ENCODE results near the gene GALNT2. TPM values are rescaled to one million over a fixed set of nuclear protein-coding genes. Genes with fewer than 3 reads are reported as not detected.

The GALNT2 gene
- total RNA-seq, 1 donor from 2014 or later = 36.0 TPM

DNA sequence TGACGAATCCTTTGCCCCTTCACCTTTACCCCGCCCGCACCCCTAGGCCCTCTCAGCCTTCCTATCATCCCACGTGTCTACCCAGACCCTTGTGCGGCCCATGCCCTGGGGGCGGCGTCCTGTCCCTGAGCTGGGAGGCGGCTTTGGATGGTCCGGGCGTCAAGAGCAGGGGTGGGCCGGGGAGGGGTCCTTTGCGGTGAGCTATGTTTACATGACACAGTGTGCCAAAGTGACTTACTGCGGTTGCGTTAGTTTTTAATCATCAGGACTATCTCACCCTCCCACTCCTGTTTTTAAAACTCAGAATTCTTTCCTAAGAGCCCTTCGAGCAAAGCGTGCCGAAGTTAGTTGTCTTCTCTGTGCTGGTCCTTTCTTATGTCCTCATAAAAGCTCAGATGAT is 214.5 kb downstream of the GALNT2 start:
- H3K27ac ChIP-seq (ENCODE audit: low read depth, low read length) = no peak overlapping the region

DNA sequence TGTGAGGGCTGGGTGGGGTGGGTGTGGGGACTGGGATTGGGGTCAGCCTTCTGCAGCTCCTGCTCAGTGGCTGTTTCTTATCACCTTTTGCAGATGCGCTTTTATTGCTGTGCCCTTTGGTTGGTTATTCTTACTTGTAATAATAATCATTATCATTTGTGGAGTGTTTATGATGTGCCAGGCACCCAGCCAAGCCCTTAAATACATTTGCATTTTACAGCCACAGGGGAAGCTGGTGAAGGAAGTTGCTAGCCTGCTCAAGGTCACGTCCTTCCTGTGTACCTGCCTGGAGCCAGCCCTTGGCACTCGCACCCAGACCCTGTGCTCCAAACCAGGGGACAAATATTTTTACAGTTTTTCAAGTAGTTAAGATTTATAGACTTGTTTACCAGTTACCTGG is 215.1 kb downstream of the GALNT2 start:
- no peaks in the 10 kb centered on the region for H3K27me3 ChIP-seq (ENCODE audit: control insufficient read depth in 3 of 3, insufficient read depth in 3 of 3, low read length in 3 of 3)
- no peak overlapping the region for H3K4me3 ChIP-seq (ENCODE audit: low read length in 3 of 3)
- H3K27ac ChIP-seq (ENCODE audit: low read depth, low read length) = no peak overlapping the region
- no peak overlapping the region for H3K9ac ChIP-seq (ENCODE audit: low read depth in 1 of 3, low read length in 3 of 3)
- peaks cover 14 to 31% (median 30%) of the 10 kb centered on the region in 3 donors for H3K36me3 ChIP-seq (ENCODE audit: control insufficient read depth in 3 of 3, insufficient read depth in 3 of 3, low read length in 3 of 3)
- H3K4me1 ChIP-seq (ENCODE audit: control insufficient read depth in 3 of 3, insufficient read depth in 3 of 3, low read length in 3 of 3) = peaks cover 5 to 8% (median 7%) of the 10 kb centered on the region in 3 donors
- H3K9me3 ChIP-seq (ENCODE audit: control insufficient read depth in 3 of 3, low read length in 3 of 3) = no peaks in the 10 kb centered on the region

More for the DNA sequence above, 214.5 kb downstream of the GALNT2 start:
- H3K9me3 ChIP-seq (ENCODE audit: control insufficient read depth in 3 of 3, low read length in 3 of 3) = no peaks in the 10 kb centered on the region
- peaks cover 17 to 36% (median 34%) of the 10 kb centered on the region in 3 donors for H3K36me3 ChIP-seq (ENCODE audit: control insufficient read depth in 3 of 3, insufficient read depth in 3 of 3, low read length in 3 of 3)
- peaks cover 5 to 8% (median 7%) of the 10 kb centered on the region in 3 donors for H3K4me1 ChIP-seq (ENCODE audit: control insufficient read depth in 3 of 3, insufficient read depth in 3 of 3, low read length in 3 of 3)
- no peak overlapping the region for H3K9ac ChIP-seq (ENCODE audit: low read depth in 1 of 3, low read length in 3 of 3)
- H3K27me3 ChIP-seq (ENCODE audit: control insufficient read depth in 3 of 3, insufficient read depth in 3 of 3, low read length in 3 of 3) = no peaks in the 10 kb centered on the region
- no peak overlapping the region for H3K4me3 ChIP-seq (ENCODE audit: low read length in 3 of 3)

DNA sequence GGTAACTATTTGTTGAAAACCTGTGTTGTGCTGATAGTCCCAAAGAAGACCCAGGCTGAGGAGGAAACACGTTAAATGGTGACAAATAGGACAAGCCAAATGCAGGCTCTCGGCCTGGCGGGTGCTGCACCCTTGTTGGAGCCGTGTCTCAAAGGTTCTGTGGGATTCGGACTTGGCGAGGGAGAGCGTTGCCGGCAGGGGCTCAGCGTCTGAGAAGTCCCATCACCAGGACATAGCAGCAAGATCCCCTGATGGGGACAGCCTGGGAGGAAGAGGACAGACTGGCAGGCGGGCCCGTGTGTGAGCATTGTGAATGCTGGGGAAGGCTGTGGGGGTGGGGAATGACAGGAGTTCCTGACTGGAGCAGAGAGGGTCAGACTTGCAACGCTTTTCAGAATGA is 216.6 kb downstream of the GALNT2 start:
- H3K9ac ChIP-seq (ENCODE audit: low read depth in 1 of 3, low read length in 3 of 3) = no peak overlapping the region
- peaks cover 12 to 23% (median 22%) of the 10 kb centered on the region in 3 donors for H3K36me3 ChIP-seq (ENCODE audit: control insufficient read depth in 3 of 3, insufficient read depth in 3 of 3, low read length in 3 of 3)
- peaks cover 5 to 8% (median 7%) of the 10 kb centered on the region in 3 donors for H3K4me1 ChIP-seq (ENCODE audit: control insufficient read depth in 3 of 3, insufficient read depth in 3 of 3, low read length in 3 of 3)
- no peak overlapping the region for H3K27ac ChIP-seq (ENCODE audit: low read depth, low read length)
- no peak overlapping the region for H3K4me3 ChIP-seq (ENCODE audit: low read length in 3 of 3)
- H3K27me3 ChIP-seq (ENCODE audit: control insufficient read depth in 3 of 3, insufficient read depth in 3 of 3, low read length in 3 of 3) = peaks cover 0 to 5% (median 0%) of the 10 kb centered on the region in 3 donors
- no peaks in the 10 kb centered on the region for H3K9me3 ChIP-seq (ENCODE audit: control insufficient read depth in 3 of 3, low read length in 3 of 3)

DNA sequence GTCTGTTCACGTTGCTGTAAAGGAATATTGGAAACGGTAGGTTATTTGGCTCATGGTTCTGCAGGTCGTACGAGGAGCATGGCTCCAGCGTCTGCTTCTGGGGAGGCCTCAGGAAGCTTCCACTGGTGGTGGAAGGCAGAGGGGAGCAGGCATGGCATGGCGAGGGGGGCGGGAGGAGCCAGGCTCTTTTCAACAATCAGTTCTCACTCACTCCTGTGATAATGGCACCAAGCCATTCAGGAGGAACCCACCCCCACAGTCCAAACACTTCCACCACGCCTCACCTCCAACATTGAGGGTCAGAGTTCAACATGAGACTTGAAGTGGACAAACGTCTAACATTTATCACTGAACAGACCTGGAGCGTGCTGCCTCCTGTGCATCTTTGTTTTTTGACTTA is 217.9 kb downstream of the GALNT2 start:
- Histone ChIP-seq H3K27ac (ENCODE audit: low read depth, low read length) (no peak overlapping the region), H3K9me3 (ENCODE audit: control insufficient read depth in 3 of 3, low read length in 3 of 3) (no peaks in the 10 kb centered on the region), H3K36me3 (ENCODE audit: control insufficient read depth in 3 of 3, insufficient read depth in 3 of 3, low read length in 3 of 3) (peaks cover 6 to 11% (median 11%) of the 10 kb centered on the region in 3 donors), H3K4me3 (ENCODE audit: low read length in 3 of 3) (no peak overlapping the region), H3K4me1 (ENCODE audit: control insufficient read depth in 3 of 3, insufficient read depth in 3 of 3, low read length in 3 of 3) (peaks cover 5 to 8% (median 7%) of the 10 kb centered on the region in 3 donors), H3K27me3 (ENCODE audit: control insufficient read depth in 3 of 3, insufficient read depth in 3 of 3, low read length in 3 of 3) (peaks cover 0 to 5% (median 0%) of the 10 kb centered on the region in 3 donors), H3K9ac (ENCODE audit: low read depth in 1 of 3, low read length in 3 of 3) (no peak overlapping the region)

DNA sequence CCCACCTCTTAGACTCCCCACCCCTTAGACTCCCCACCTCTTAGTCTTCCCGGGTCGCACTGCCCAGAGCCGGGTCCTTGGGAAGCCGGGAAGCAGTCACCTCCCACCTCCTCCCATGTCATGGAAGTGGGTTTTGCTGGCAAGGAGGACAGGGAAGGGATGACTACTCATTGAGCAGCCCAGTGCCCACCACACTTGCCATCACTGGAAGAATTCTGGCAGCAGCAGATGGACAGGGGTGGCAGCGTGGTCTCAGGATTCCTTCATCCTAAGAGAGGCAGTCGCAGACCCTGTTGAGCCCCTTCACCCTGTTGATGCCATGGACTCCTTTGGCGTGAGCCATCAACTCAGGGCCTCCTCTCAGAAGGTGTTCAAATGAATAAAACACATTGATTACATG is 218.3 kb downstream of the GALNT2 start:
- Histone ChIP-seq H3K4me1 (ENCODE audit: control insufficient read depth in 3 of 3, insufficient read depth in 3 of 3, low read length in 3 of 3) (peaks cover 4 to 8% (median 5%) of the 10 kb centered on the region in 3 donors), H3K36me3 (ENCODE audit: control insufficient read depth in 3 of 3, insufficient read depth in 3 of 3, low read length in 3 of 3) (peaks cover 4 to 9% (median 7%) of the 10 kb centered on the region in 3 donors), H3K27ac (ENCODE audit: low read depth, low read length) (no peak overlapping the region), H3K27me3 (ENCODE audit: control insufficient read depth in 3 of 3, insufficient read depth in 3 of 3, low read length in 3 of 3) (peaks cover 0 to 5% (median 0%) of the 10 kb centered on the region in 3 donors), H3K9ac (ENCODE audit: low read depth in 1 of 3, low read length in 3 of 3) (no peak overlapping the region), H3K4me3 (ENCODE audit: low read length in 3 of 3) (no peak overlapping the region), H3K9me3 (ENCODE audit: control insufficient read depth in 3 of 3, low read length in 3 of 3) (no peaks in the 10 kb centered on the region)

DNA sequence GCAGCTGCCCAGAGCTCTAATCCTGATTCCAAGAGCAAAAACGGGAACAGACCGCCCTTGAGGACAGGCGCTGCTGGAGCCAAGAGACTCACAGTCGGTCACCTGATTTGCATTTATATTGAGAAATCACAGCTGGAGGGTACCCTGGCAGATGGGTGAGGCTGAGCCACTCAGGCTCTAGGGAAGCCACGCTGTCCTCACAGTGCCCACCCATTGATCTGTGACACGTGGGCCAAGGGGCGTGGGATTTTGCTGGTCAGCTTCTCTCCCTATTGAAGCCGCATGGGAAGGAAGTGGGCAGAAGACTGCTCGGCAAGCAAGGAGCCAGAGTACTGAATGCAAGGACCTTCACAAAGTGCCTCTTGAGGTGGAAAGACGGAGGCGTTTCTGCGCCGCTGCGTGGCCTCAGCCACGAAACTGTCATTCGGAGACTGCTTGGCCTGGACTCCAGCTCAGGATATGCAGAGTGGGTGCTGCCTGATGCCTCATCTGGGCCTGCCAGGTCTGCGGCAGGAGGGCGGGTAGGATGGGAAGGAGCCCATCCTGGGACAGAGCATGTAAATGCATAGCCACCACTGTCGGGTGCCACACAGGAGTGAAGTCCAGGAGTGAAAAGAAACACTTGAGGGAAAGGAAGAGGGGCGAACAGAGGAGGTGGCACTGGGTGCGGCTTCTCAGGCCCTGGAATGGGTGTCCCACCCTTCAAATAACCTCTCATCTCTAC is 219.3 kb downstream of the GALNT2 start:
- Histone ChIP-seq H3K27me3 (ENCODE audit: control insufficient read depth in 3 of 3, insufficient read depth in 3 of 3, low read length in 3 of 3) (peaks cover 0 to 5% (median 0%) of the 10 kb centered on the region in 3 donors), H3K4me3 (ENCODE audit: low read length in 3 of 3) (no peak overlapping the region), H3K9me3 (ENCODE audit: control insufficient read depth in 3 of 3, low read length in 3 of 3) (no peaks in the 10 kb centered on the region), H3K27ac (ENCODE audit: low read depth, low read length) (no peak overlapping the region), H3K36me3 (ENCODE audit: control insufficient read depth in 3 of 3, insufficient read depth in 3 of 3, low read length in 3 of 3) (peaks cover 0 to 3% (median 0%) of the 10 kb centered on the region in 3 donors), H3K9ac (ENCODE audit: low read depth in 1 of 3, low read length in 3 of 3) (no peak overlapping the region), H3K4me1 (ENCODE audit: control insufficient read depth in 3 of 3, insufficient read depth in 3 of 3, low read length in 3 of 3) (peaks cover 0 to 2% (median 0%) of the 10 kb centered on the region in 3 donors)

DNA sequence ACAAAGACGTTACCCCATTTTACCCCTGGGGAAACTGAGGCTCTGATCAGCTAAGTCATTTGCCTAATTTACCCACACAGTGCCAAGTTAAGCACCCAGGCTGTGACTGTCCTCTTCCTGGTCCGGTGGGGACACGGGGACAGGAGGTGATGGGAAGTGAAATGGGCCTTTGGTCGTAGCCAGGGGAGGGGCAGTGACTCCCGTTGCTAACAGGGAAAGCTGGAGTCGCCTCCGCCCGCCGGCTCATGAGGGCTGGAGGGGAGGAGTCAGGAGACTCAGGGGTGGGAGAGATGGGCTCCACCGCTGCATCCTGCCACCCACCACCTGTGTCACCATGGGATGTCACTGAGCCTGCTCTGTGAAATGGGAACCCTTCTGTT is 219.8 kb downstream of the GALNT2 start:
- Histone ChIP-seq H3K4me3 (ENCODE audit: low read length in 3 of 3) (no peak overlapping the region), H3K9me3 (ENCODE audit: control insufficient read depth in 3 of 3, low read length in 3 of 3) (no peaks in the 10 kb centered on the region), H3K36me3 (ENCODE audit: control insufficient read depth in 3 of 3, insufficient read depth in 3 of 3, low read length in 3 of 3) (peaks cover 0 to 3% (median 0%) of the 10 kb centered on the region in 3 donors), H3K4me1 (ENCODE audit: control insufficient read depth in 3 of 3, insufficient read depth in 3 of 3, low read length in 3 of 3) (peaks cover 0 to 2% (median 0%) of the 10 kb centered on the region in 3 donors), H3K27me3 (ENCODE audit: control insufficient read depth in 3 of 3, insufficient read depth in 3 of 3, low read length in 3 of 3) (peaks cover 0 to 5% (median 1%) of the 10 kb centered on the region in 3 donors), H3K27ac (ENCODE audit: low read depth, low read length) (no peak overlapping the region), H3K9ac (ENCODE audit: low read depth in 1 of 3, low read length in 3 of 3) (no peak overlapping the region)

DNA sequence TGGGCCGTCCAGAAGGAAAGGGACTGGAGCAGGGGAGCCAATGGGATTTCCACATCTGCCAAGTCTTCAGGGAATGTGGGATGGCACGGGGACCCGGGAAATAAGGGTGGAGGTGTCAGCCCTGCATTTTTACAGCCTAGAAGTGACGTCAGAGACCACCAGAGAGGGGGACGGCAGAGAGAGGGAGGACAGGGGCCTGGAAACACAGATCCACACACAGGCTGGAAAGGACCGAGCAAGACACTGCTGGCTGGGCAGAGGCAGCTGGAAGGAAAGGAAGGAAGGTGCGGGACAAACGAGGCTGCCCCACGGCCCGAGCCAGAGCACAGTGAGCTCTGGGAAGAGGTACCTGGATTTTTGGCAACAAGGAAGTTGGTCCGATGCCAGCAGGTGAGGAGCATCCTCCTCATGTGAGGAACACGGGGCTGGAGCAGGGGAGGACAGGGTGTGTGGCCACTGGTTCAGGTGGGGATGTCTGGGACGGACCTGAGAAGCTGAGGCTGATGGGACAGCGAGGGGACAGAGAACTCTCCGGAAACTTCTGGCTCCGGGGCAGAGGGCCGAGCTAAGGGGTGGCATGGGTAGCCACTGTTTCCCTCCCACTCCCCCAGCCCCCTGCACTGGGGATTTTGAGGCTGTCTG is 220.8 kb downstream of the GALNT2 start:
- Histone ChIP-seq H3K4me1 (ENCODE audit: control insufficient read depth in 3 of 3, insufficient read depth in 3 of 3, low read length in 3 of 3) (no peaks in the 10 kb centered on the region), H3K9ac (ENCODE audit: low read depth in 1 of 3, low read length in 3 of 3) (no peak overlapping the region), H3K9me3 (ENCODE audit: control insufficient read depth in 3 of 3, low read length in 3 of 3) (no peaks in the 10 kb centered on the region), H3K27me3 (ENCODE audit: control insufficient read depth in 3 of 3, insufficient read depth in 3 of 3, low read length in 3 of 3) (peaks cover 3 to 6% (median 5%) of the 10 kb centered on the region in 3 donors), H3K36me3 (ENCODE audit: control insufficient read depth in 3 of 3, insufficient read depth in 3 of 3, low read length in 3 of 3) (no peaks in the 10 kb centered on the region), H3K4me3 (ENCODE audit: low read length in 3 of 3) (no peak overlapping the region), H3K27ac (ENCODE audit: low read depth, low read length) (no peak overlapping the region)

DNA sequence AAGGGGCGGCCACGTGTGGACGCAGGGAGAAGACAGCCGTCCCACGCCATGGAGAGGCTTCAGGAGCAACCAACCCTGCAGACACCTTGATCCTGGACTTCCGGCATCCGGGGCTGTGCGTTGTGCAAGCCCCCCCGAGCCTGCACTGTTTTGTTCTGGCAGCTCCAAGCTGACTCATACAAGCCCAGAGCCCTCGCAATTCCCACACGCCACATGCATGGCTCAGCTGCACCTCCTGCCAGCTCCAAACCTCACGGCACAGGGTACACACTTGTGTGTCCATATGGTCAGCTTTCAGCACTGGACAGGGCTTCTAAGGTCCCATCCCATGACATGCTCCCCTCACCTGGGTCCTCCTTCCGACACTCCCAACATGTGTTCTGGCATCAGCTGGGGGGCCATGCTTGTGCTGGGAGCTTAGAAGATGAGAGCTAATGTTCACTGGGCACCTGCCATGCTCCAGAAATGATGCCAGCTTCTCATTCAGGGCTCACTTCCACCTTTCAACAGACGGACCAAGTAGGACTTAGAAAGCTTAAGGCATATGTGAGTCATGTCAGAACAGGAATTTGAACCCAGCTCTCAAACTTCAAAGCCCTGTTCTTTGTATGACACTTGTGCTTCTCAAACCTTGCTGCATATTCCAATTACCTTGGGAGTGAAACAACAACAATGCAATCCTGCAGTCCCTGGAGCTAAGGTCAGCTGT is 221.8 kb downstream of the GALNT2 start:
- no peak overlapping the region for H3K27ac ChIP-seq (ENCODE audit: low read depth, low read length)
- H3K36me3 ChIP-seq (ENCODE audit: control insufficient read depth in 3 of 3, insufficient read depth in 3 of 3, low read length in 3 of 3) = no peaks in the 10 kb centered on the region
- H3K4me3 ChIP-seq (ENCODE audit: low read length in 3 of 3) = no peak overlapping the region
- H3K9me3 ChIP-seq (ENCODE audit: control insufficient read depth in 3 of 3, low read length in 3 of 3) = no peaks in the 10 kb centered on the region
- no peak overlapping the region for H3K9ac ChIP-seq (ENCODE audit: low read depth in 1 of 3, low read length in 3 of 3)
- no peaks in the 10 kb centered on the region for H3K4me1 ChIP-seq (ENCODE audit: control insufficient read depth in 3 of 3, insufficient read depth in 3 of 3, low read length in 3 of 3)
- peaks cover 5 to 12% (median 11%) of the 10 kb centered on the region in 3 donors for H3K27me3 ChIP-seq (ENCODE audit: control insufficient read depth in 3 of 3, insufficient read depth in 3 of 3, low read length in 3 of 3)

DNA sequence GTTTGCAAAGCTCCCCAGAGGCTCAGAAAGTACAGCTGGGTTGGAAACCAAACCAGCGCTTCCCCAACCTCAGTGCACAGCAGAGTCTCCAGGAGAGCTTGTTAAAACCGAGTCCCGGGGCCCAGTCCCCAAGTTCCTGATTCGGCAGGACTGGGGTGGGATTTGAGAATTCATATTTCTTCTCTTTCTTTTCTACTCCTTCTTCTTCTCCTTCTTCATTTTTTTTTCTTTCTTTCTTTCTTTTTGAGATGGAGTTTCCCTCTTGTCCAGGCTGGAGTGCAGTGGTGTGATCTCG is 222.3 kb downstream of the GALNT2 start:
- H3K9ac ChIP-seq (ENCODE audit: low read depth in 1 of 3, low read length in 3 of 3) = no peak overlapping the region
- H3K4me1 ChIP-seq (ENCODE audit: control insufficient read depth in 3 of 3, insufficient read depth in 3 of 3, low read length in 3 of 3) = no peaks in the 10 kb centered on the region
- H3K27me3 ChIP-seq (ENCODE audit: control insufficient read depth in 3 of 3, insufficient read depth in 3 of 3, low read length in 3 of 3) = peaks cover 5 to 13% (median 11%) of the 10 kb centered on the region in 3 donors
- no peak overlapping the region for H3K4me3 ChIP-seq (ENCODE audit: low read length in 3 of 3)
- no peaks in the 10 kb centered on the region for H3K9me3 ChIP-seq (ENCODE audit: control insufficient read depth in 3 of 3, low read length in 3 of 3)
- no peaks in the 10 kb centered on the region for H3K36me3 ChIP-seq (ENCODE audit: control insufficient read depth in 3 of 3, insufficient read depth in 3 of 3, low read length in 3 of 3)
- H3K27ac ChIP-seq (ENCODE audit: low read depth, low read length) = no peak overlapping the region

All from skeletal muscle tissue (tissue), 4 donors.